ENCODE results near the gene DPYD.

DNA sequence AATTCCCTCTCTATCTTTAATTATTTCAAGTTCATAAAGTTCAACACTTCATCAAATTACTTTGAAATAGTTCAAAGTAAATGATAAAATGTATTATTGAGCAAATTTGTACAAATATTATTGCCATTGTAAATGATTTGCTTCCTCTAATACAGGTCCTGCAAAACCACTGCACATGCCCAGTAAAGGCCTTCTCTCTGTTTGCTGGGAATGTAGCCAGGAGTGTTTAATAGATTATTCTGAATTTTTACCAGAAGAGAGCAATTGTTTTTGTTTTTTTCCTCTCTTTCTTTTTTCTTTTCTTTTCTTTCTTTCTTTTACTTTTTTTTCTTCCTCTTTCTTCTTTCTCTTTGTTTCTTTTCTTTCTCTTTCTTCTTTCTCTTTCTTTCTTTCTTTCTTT lies 713.0 kb downstream of the DPYD start:
- TF ChIP-seq CTCF (IDR thresholded peaks at IDR 0.05) (no peak), POLR2A (IDR thresholded peaks at IDR 0.05) (no peak)

All from sigmoid colon (tissue), 3 donors.